SK-N-SH (cell line): ENCODE data around the gene ABCC12. TPM values are rescaled to one million over a fixed set of nuclear protein-coding genes. Genes with fewer than 3 reads are reported as not detected.
A peak's percentile ranks its signal among the peaks of the same experiment; 100 is the strongest.

ENCODE experiments used
- CTCF ChIA-PET: fragments of 300-600, 350-600 bp; formaldehyde crosslinking; extraction: SDS; loops from one replicate; lab custom pipeline; 2021; lab: Yijun Ruan, JAX
- POLR2A ChIA-PET: fragments of 350-600 bp; sonication (Branson Sonifier 250); formaldehyde crosslinking; extraction: SDS; loops from one replicate; lab custom pipeline; 2020; ENCODE audit warnings: antibody characterized with exemption, inconsistent platforms; lab: Yijun Ruan, JAX
- DNase-seq: peaks from one replicate; pipeline ENCODE4 v3.0.0; 2012
- H2AFZ ChIP-seq: fragments of 200-600 bp; sonication (generic); 2 replicates; pipeline ENCODE4 v1.8.1; 2016; ENCODE audit warnings: antibody characterized with exemption, mild to moderate bottlenecking, low read depth
- H3F3A ChIP-seq: fragments of 200-600 bp; sonication (generic); replicated peaks from 2 replicates; pipeline ENCODE3; 2016; ENCODE audit warnings: antibody characterized with exemption, mild to moderate bottlenecking; ENCODE audit not compliant: insufficient read depth
- H3K27ac ChIP-seq, 2 experiments: fragments of 200-500 bp in 1 of 2; fragments of 200-600 bp in 1 of 2; sonication (Bioruptor generic) in 1 of 2; sonication (generic), shearing (Covaris generic) in 1 of 2; 2 replicates each; pipeline versions ENCODE4 v1.5.1 to v1.6.1; 2014 to 2016; ENCODE audit warnings: low read depth in 2 of 2, inconsistent platforms in 1 of 2, low read length in 1 of 2, mild to moderate bottlenecking in 1 of 2, mixed read lengths in 1 of 2
- H3K27me3 ChIP-seq: fragments of 200-600 bp; sonication (generic), shearing (Covaris generic); 2 replicates; pipeline ENCODE4 v1.6.1; 2016; ENCODE audit warnings: mixed run types; ENCODE audit not compliant: insufficient read depth
- H3K36me3 ChIP-seq, 2 experiments: fragments of 200-500 bp in 1 of 2; fragments of 200-600 bp in 1 of 2; sonication (Bioruptor generic) in 1 of 2; sonication (generic) in 1 of 2; replicated peaks in 1 of 2; 2 replicates each; pipeline versions ENCODE3 to v1.5.1; 2014 to 2016; ENCODE audit warnings: low read length in 1 of 2, mild to moderate bottlenecking in 1 of 2; ENCODE audit not compliant: insufficient read depth in 2 of 2, control insufficient read depth in 1 of 2
- H3K4me1 ChIP-seq, 2 experiments: fragments of 200-500 bp in 1 of 2; fragments of 200-600 bp in 1 of 2; sonication (Bioruptor generic) in 1 of 2; sonication (generic), shearing (Covaris generic) in 1 of 2; 2 replicates each; pipeline versions ENCODE4 v1.5.1 to v1.6.1; 2014 to 2016; ENCODE audit warnings: low read depth in 1 of 2, low read length in 1 of 2, mixed run types in 1 of 2; ENCODE audit not compliant: insufficient read depth in 2 of 2, control insufficient read depth in 1 of 2
- H3K4me2 ChIP-seq: fragments of 200-600 bp; sonication (generic), shearing (Covaris generic); 2 replicates; pipeline ENCODE4 v1.6.1; 2017; ENCODE audit warnings: mixed run types
- H3K4me3 ChIP-seq, 2 experiments: fragments of 200-500 bp in 1 of 2; fragments of 200-600 bp in 1 of 2; sonication (Bioruptor generic) in 1 of 2; sonication (generic), shearing (Covaris generic) in 1 of 2; 2 replicates each; pipeline versions ENCODE4 v1.5.1 to v1.8.1; 2014 to 2016; ENCODE audit warnings: low read depth in 2 of 2, inconsistent platforms in 1 of 2, low read length in 1 of 2, mild to moderate bottlenecking in 1 of 2, mixed read lengths in 1 of 2, moderate library complexity in 1 of 2
- H3K79me2 ChIP-seq: fragments of 200-600 bp; sonication (generic); 2 replicates; pipeline ENCODE4 v1.8.1; 2017; ENCODE audit warnings: mild to moderate bottlenecking; ENCODE audit not compliant: insufficient read depth
- H3K9ac ChIP-seq: fragments of 200-600 bp; sonication (generic); 2 replicates; pipeline ENCODE4 v1.6.1; 2017; ENCODE audit warnings: mixed run types
- H3K9me2 ChIP-seq: fragments of 200-600 bp; sonication (generic); 2 replicates; pipeline ENCODE4 v1.6.1; 2017; ENCODE audit warnings: mixed run types
- H3K9me3 ChIP-seq: fragments of 200-600 bp; sonication (generic); 2 replicates; pipeline ENCODE4 v1.6.1; 2017; ENCODE audit warnings: mixed run types, mild to moderate bottlenecking, moderate library complexity
- H4K20me1 ChIP-seq: fragments of 200-600 bp; sonication (generic); 2 replicates; pipeline ENCODE4 v1.6.1; 2017; ENCODE audit warnings: mild to moderate bottlenecking, mixed run types; ENCODE audit not compliant: insufficient read depth
- CHD2 ChIP-seq: fragments of 150-350 bp; IDR thresholded peaks from 2 replicates; pipeline ENCODE4 v1.6.1; 2018; ENCODE audit warnings: low read length; ENCODE audit not compliant: partially characterized antibody
- ELF1 ChIP-seq: IDR thresholded peaks from 2 replicates; pipeline ENCODE4 v1.4.0; 2012
- EZH2phosphoT487 ChIP-seq: fragments of 200-600 bp; sonication (generic); IDR thresholded peaks from 2 replicates; pipeline ENCODE4 v1.6.1; 2017; ENCODE audit warnings: low read depth, mixed run types, mild to moderate bottlenecking, antibody characterized with exemption, moderate library complexity, borderline replicate concordance
- FOXJ3 ChIP-seq: sonication (generic); formaldehyde crosslinking; IDR thresholded peaks from 2 replicates; pipeline ENCODE4 v1.5.1; 2020; ENCODE audit warnings: mild to moderate bottlenecking, missing genetic modification reagents
- FOXM1 ChIP-seq: IDR thresholded peaks from 2 replicates; pipeline ENCODE4 v1.4.0; 2012; ENCODE audit warnings: low read depth, mild to moderate bottlenecking
- GABPA ChIP-seq: IDR thresholded peaks from 2 replicates; pipeline ENCODE4 v1.4.0; 2012; ENCODE audit warnings: low read depth, mild to moderate bottlenecking
- GATA2 ChIP-seq: sonication (generic); formaldehyde crosslinking; IDR thresholded peaks from 2 replicates; pipeline ENCODE4 v1.5.0; 2020; ENCODE audit warnings: mild to moderate bottlenecking, missing genetic modification reagents
- MEF2A ChIP-seq: IDR thresholded peaks from 2 replicates; pipeline ENCODE4 v1.4.0; 2012; ENCODE audit warnings: low read depth, borderline replicate concordance
- MXI1 ChIP-seq: IDR thresholded peaks from 2 replicates; pipeline ENCODE4 v1.6.1; 2012; ENCODE audit warnings: mild to moderate bottlenecking, low read depth, low read length, improper control_type of control experiment
- NFIC ChIP-seq: IDR thresholded peaks from 2 replicates; pipeline ENCODE4 v1.4.0; 2012; ENCODE audit warnings: borderline replicate concordance
- PBX3 ChIP-seq: IDR thresholded peaks from 2 replicates; pipeline ENCODE4; 2012
- RAD21 ChIP-seq: IDR thresholded peaks from 2 replicates; pipeline ENCODE4 v1.6.1; 2012; ENCODE audit warnings: mild to moderate bottlenecking, low read length
- RCOR1 ChIP-seq: fragments of 150-350 bp; IDR thresholded peaks from 2 replicates; pipeline ENCODE4 v1.6.1; 2017; ENCODE audit warnings: antibody characterized with exemption, low read length
- REST ChIP-seq: IDR thresholded peaks from 2 replicates; pipeline ENCODE4 v1.6.1; 2012; ENCODE audit warnings: mild to moderate bottlenecking, low read depth, low read length, moderate library complexity
- RXRA ChIP-seq: IDR thresholded peaks from 2 replicates; pipeline ENCODE4 v1.4.0; 2012; ENCODE audit warnings: low read depth, mild to moderate bottlenecking, borderline replicate concordance
- SIN3A ChIP-seq: IDR thresholded peaks from 2 replicates; pipeline ENCODE4 v1.6.1; 2012; ENCODE audit warnings: low read depth, mild to moderate bottlenecking, low read length, moderate library complexity, borderline replicate concordance
- SMC3 ChIP-seq: IDR thresholded peaks from 2 replicates; pipeline ENCODE4 v1.6.1; 2012; ENCODE audit warnings: low read depth, low read length, improper control_type of control experiment
- TAF1 ChIP-seq: IDR thresholded peaks from 2 replicates; pipeline ENCODE4 v1.6.1; 2012; ENCODE audit warnings: low read depth, mild to moderate bottlenecking, low read length, moderate library complexity, borderline replicate concordance
- TCF12 ChIP-seq: IDR thresholded peaks from 2 replicates; pipeline ENCODE4 v1.4.0; 2012
- TEAD4 ChIP-seq: IDR thresholded peaks from 2 replicates; pipeline ENCODE4 v1.4.0; 2012; ENCODE audit warnings: mild to moderate bottlenecking, borderline replicate concordance; ENCODE audit not compliant: insufficient read depth
- YY1 ChIP-seq: IDR thresholded peaks from 2 replicates; pipeline ENCODE4 v1.4.0; 2012; ENCODE audit warnings: low read depth, mild to moderate bottlenecking
- WGBS: methylation state at CpG from one replicate; pipeline ENCODE4 v1.1.6; 2017; ENCODE audit warnings: low lambda C conversion rate; 5-methylcytosine and 5-hydroxymethylcytosine counted together
- polyA plus RNA-seq, 3 experiments: library from polyadenylated mRNA; depleted of rRNA; stranded (reverse); fragments of >200 nt; gene quantifications; 2 replicates each; pipeline ENCODE4 v1.2.3, GENCODE V29; 2012
- TF ChIP-seq, protein P1 (sequence below): IDR thresholded peaks from 2 replicates; pipeline ENCODE4 v1.4.0; 2012; ENCODE audit warnings: low read depth, borderline replicate concordance
- TF ChIP-seq, protein P2 (sequence below): IDR thresholded peaks from 2 replicates; pipeline ENCODE4 v1.4.0; 2012; ENCODE audit warnings: low read depth, borderline replicate concordance
- TF ChIP-seq, protein P3 (sequence below): fragments of 150-350 bp; IDR thresholded peaks from 2 replicates; pipeline ENCODE4 v1.6.1; 2016; ENCODE audit warnings: mild to moderate bottlenecking, low read depth, low read length
- TF ChIP-seq, protein P4 (sequence below): IDR thresholded peaks from 2 replicates; pipeline ENCODE4 v1.4.0; 2012; ENCODE audit warnings: low read depth

The ABCC12 gene
- polyA plus RNA-seq, 1 of the 3 experiments (the other 2 are of a cell fraction), result not detected

DNA sequence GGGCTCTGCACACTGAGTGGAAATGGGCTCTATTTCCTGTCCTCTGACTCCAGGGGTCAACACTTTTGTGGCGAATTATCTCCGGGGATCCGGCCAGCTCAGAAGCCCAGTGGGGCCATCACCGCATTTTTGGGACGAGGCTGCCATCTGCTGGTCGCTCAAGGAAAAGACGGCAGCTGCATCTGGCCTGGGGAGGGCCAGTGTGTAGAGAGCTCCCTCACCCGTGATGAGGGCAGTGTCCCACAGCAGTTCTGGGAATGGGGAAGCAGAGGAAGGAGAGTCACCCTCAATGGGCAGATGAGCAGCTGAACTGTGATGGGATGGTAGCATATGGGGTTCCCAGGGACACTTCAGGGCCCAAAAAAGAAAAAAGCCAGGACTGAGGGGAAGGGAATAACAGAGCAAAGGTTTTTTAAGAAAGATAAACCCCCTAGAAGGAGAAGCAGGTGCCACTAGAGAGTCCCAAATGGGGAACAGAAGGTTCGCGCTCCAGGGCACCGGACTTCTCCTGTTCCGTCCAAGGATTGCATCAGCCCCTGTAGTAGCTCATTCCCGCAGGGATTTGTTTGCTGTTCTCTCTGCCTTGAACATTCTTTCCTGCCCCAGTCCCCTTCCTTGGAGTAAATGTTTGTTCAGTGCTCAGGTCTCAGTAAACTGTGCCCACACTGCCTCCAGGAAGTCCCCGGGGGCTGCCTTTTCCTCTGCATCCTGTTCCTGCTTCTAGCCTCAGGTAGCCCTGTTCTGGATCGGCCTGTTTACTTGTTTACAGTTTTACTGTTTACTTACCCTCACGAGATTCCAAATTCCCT, 9.3 kb upstream of the ABCC12 start:
- H3K36me3 ChIP-seq, result no peaks in the 10 kb centered on the region
- peak overlapping the region in 1 of 2 experiments; percentile 12; a peak in 1 of 4 replicates for H3K4me3 ChIP-seq
- no peaks in the 10 kb centered on the region for H3K79me2 ChIP-seq
- peaks cover 0 to 4% of the 10 kb centered on the region in 2 experiments; a peak in 1 of 4 replicates for H3K4me1 ChIP-seq
- ChIA-PET CTCF (interaction anchor here (0.5 to 12.0 kb wide), 71 partner anchors 8 to 1610 kb away, joined by 3 to 152 read pairs (median 4); partner anchors contain the start of genes DNAJA2 and NETO2), POLR2A (interaction anchor here (1.2 kb wide), 1 partner anchor 1021 kb away, joined by 12 read pairs; the partner anchor contains the start of gene NETO2)
- DNase-seq, result peak; percentile 88
- H3K9me3 ChIP-seq, result no peaks in the 10 kb centered on the region
- 33% methylated on average over 16 of the region's 16 CpGs for WGBS
- H4K20me1 ChIP-seq, result no peaks in the 10 kb centered on the region
- H3K27me3 ChIP-seq, result no peaks in the 10 kb centered on the region
- H3K4me2 ChIP-seq, result no peak overlapping the region
- no peaks in the 10 kb centered on the region for H3F3A ChIP-seq
- no peaks in the 10 kb centered on the region for H3K9me2 ChIP-seq
- H2AFZ ChIP-seq, result no peak overlapping the region
- no peak overlapping the region for H3K27ac ChIP-seq
- no peak overlapping the region for H3K9ac ChIP-seq
- TF ChIP-seq RCOR1, result no peak
- no peak for TF ChIP-seq REST
- no peak for TF ChIP-seq RXRA
- TF ChIP-seq, protein P1, sequence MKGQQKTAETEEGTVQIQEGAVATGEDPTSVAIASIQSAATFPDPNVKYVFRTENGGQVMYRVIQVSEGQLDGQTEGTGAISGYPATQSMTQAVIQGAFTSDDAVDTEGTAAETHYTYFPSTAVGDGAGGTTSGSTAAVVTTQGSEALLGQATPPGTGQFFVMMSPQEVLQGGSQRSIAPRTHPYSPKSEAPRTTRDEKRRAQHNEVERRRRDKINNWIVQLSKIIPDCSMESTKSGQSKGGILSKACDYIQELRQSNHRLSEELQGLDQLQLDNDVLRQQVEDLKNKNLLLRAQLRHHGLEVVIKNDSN, result no peak
- TF ChIP-seq TEAD4, result no peak
- TF ChIP-seq, protein P2, sequence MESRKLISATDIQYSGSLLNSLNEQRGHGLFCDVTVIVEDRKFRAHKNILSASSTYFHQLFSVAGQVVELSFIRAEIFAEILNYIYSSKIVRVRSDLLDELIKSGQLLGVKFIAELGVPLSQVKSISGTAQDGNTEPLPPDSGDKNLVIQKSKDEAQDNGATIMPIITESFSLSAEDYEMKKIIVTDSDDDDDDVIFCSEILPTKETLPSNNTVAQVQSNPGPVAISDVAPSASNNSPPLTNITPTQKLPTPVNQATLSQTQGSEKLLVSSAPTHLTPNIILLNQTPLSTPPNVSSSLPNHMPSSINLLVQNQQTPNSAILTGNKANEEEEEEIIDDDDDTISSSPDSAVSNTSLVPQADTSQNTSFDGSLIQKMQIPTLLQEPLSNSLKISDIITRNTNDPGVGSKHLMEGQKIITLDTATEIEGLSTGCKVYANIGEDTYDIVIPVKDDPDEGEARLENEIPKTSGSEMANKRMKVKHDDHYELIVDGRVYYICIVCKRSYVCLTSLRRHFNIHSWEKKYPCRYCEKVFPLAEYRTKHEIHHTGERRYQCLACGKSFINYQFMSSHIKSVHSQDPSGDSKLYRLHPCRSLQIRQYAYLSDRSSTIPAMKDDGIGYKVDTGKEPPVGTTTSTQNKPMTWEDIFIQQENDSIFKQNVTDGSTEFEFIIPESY, result no peak
- no peak for TF ChIP-seq FOXM1
- no peak for TF ChIP-seq YY1
- TF ChIP-seq SIN3A, result no peak
- TF ChIP-seq, protein P3, sequence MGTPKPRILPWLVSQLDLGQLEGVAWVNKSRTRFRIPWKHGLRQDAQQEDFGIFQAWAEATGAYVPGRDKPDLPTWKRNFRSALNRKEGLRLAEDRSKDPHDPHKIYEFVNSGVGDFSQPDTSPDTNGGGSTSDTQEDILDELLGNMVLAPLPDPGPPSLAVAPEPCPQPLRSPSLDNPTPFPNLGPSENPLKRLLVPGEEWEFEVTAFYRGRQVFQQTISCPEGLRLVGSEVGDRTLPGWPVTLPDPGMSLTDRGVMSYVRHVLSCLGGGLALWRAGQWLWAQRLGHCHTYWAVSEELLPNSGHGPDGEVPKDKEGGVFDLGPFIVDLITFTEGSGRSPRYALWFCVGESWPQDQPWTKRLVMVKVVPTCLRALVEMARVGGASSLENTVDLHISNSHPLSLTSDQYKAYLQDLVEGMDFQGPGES, result no peak
- TF ChIP-seq MEF2A, result no peak
- TF ChIP-seq GATA2 (CRISPR knock-in tag), result no peak
- TF ChIP-seq RAD21, result peak; percentile 93
- TF ChIP-seq, protein P4, sequence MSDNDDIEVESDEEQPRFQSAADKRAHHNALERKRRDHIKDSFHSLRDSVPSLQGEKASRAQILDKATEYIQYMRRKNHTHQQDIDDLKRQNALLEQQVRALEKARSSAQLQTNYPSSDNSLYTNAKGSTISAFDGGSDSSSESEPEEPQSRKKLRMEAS, result no peak
- no peak for TF ChIP-seq EZH2phosphoT487
- TF ChIP-seq TAF1, result no peak
- no peak for TF ChIP-seq CHD2
- TF ChIP-seq FOXJ3 (CRISPR knock-in tag), result no peak
- TF ChIP-seq TCF12, result no peak
- TF ChIP-seq ELF1, result no peak
- no peak for TF ChIP-seq PBX3
- TF ChIP-seq MXI1, result no peak
- TF ChIP-seq SMC3, result peak; percentile 89
- no peak for TF ChIP-seq GABPA
- TF ChIP-seq NFIC, result no peak
